GM12878 (cell line): ENCODE measurements around the gene FSTL4.

ENCODE experiments used
- KLF5 ChIP-seq: fragments of 450-650 bp; IDR thresholded peaks from 2 replicates; pipeline ENCODE4 v1.6.1; 2014; ENCODE audit warnings: mild to moderate bottlenecking; ENCODE audit not compliant: partially characterized antibody
- LARP7 ChIP-seq: fragments of 450-650 bp; IDR thresholded peaks from 2 replicates; pipeline ENCODE4 v1.6.1; 2017; ENCODE audit warnings: mild to moderate bottlenecking

GRCh38 chr5:133497608-133498348, 114.6 kb downstream of the FSTL4 start:
- TF ChIP-seq KLF5 (no peak), LARP7 (no peak)
